ENCODE data around the gene BCL2. TPM values are rescaled to one million over a fixed set of nuclear protein-coding genes. Genes with fewer than 3 reads are reported as not detected.

Gene BCL2
- total RNA-seq, 1 donor from 2014 or later, result 5.2 TPM

DNA sequence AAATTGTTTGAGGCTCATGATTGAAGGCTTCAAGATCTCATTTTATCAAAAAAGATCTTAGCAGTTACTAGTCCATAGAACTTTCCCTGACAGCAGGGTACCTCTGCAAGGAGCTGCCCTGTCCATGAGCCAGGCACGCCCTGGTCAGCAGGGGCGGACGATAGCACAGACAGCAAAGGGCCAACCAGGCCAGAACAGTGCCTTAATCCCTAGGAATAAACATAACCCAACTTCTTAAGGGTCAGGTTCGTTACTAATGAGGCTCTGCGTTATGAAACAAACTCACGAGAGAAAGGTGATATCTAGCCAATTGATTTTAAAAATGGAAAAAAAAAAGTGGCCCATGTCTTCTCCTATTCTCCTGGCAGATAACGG lies 59.2 kb downstream of the BCL2 start:
- Histone ChIP-seq H3K27me3 (ENCODE audit: control insufficient read depth, insufficient read depth, low read length) (no peaks in the 10 kb centered on the region), H3K4me3 (ENCODE audit: low read depth, low read length) (no peak overlapping the region), H3K36me3 (ENCODE audit: control insufficient read depth, insufficient read depth, low read length) (no peaks in the 10 kb centered on the region)
- DNase-seq (ENCODE audit: low read depth), result no peak
- TF ChIP-seq, protein P1, sequence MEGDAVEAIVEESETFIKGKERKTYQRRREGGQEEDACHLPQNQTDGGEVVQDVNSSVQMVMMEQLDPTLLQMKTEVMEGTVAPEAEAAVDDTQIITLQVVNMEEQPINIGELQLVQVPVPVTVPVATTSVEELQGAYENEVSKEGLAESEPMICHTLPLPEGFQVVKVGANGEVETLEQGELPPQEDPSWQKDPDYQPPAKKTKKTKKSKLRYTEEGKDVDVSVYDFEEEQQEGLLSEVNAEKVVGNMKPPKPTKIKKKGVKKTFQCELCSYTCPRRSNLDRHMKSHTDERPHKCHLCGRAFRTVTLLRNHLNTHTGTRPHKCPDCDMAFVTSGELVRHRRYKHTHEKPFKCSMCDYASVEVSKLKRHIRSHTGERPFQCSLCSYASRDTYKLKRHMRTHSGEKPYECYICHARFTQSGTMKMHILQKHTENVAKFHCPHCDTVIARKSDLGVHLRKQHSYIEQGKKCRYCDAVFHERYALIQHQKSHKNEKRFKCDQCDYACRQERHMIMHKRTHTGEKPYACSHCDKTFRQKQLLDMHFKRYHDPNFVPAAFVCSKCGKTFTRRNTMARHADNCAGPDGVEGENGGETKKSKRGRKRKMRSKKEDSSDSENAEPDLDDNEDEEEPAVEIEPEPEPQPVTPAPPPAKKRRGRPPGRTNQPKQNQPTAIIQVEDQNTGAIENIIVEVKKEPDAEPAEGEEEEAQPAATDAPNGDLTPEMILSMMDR (IDR thresholded peaks at IDR 0.05; ENCODE audit: insufficient read depth, low read length, poor library complexity, severe bottlenecking), result no peak

DNA sequence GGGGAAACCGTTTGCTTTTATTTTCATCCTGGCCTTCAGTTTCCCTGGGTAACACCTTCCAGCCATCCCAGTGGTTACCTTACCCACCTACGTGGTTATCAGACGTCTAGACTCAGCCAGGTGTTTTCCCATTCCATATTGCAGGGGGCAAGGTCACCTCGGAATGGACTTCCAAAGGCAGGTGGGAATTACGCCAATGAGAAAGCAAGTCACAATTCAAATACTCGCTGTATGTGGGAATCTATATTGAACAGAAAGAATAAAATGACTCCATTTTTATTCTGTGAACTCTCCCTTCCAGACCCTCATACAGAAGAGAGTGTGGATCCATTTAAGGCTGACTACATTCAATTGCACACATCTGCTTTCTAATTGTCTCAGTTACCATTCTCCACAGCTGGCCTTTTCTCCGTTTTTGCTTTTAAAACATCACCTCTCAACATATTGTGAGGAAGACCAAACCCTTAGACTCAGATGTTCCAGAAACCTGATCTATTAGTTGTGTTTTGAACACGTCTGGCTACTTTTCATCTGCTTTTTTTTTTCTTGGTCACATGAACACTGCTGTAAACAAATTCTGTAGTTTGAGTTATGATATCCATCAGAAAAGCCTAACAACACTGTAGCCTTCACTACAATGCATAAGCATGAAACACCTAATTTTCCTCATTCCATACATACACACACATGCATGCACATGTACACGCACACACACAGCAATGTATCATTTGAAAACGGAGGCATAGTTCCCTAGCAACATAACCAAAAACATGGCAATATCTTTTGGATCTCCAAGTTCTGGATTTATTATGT lies 59.8 kb downstream of the BCL2 start:
- Histone ChIP-seq H3K36me3 (ENCODE audit: control insufficient read depth, insufficient read depth, low read length) (no peaks in the 10 kb centered on the region), H3K27me3 (ENCODE audit: control insufficient read depth, insufficient read depth, low read length) (no peaks in the 10 kb centered on the region), H3K4me3 (ENCODE audit: low read depth, low read length) (no peak overlapping the region)
- DNase-seq (ENCODE audit: low read depth), result no peak
- TF ChIP-seq, protein P1 (IDR thresholded peaks at IDR 0.05; ENCODE audit: insufficient read depth, low read length, poor library complexity, severe bottlenecking), result no peak

DNA sequence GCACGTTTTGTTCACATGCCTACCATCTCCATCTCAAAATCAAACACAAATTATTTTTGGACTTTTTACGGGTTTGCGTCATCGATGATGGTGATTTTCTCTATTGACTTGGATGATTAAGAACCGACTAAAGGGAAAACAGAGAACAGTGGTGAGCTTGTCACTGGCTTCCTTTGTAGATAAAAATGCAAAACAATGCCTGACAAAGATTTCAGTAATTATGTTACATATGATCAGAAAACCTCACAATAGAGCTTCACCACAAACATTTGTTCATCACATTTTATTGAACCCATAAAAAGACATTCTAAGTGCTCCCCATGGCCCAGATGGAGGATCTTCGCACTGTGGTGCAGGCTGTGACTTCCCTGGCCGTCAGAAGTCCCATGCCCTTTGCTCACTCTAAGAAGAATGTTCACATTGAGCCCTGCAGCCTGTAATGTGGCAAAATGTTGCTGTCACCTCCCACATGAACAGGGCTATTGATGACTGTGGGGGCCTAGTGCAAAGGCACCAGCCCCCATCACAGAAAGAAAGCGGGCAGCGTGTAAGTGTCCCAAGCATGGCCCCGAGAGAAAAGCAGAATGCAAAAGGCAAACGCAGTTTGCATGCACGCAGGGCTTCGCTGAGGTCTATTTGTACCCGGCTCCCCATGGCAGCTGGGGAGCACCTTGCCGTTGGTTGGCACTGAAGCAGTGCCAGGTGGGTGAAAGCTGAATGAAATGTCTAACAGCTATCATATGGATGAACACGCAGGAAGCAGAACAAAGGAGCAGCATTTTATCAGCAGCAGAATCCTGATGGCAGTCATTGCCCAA lies 60.6 kb downstream of the BCL2 start:
- Histone ChIP-seq H3K4me3 (ENCODE audit: low read depth, low read length) (no peak overlapping the region), H3K36me3 (ENCODE audit: control insufficient read depth, insufficient read depth, low read length) (no peaks in the 10 kb centered on the region), H3K27me3 (ENCODE audit: control insufficient read depth, insufficient read depth, low read length) (no peaks in the 10 kb centered on the region)
- no peak for DNase-seq (ENCODE audit: low read depth)
- TF ChIP-seq, protein P1 (IDR thresholded peaks at IDR 0.05; ENCODE audit: insufficient read depth, low read length, poor library complexity, severe bottlenecking), result no peak

DNA sequence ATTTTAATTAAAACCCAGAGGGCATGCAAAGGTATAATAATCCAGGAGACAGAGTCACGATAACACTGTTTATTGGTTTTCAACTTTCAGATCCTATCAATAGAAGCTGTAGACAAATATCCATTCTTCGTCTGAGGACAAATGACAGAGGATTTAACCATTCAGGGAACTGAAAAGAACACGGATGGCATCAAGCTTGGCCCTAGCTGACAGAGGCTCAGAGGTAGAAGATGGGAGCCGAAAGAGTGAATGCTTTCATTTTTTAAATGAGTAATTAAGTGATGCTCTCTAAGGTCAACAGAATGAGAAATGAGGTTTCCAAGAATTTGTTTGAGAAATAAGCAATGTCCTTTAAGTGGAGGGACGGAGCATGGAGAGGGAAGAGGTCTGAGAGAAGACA lies 62.1 kb downstream of the BCL2 start:
- H3K27me3 ChIP-seq (ENCODE audit: control insufficient read depth, insufficient read depth, low read length), result no peaks in the 10 kb centered on the region
- TF ChIP-seq, protein P1 (IDR thresholded peaks at IDR 0.05; ENCODE audit: insufficient read depth, low read length, poor library complexity, severe bottlenecking), result no peak

DNA sequence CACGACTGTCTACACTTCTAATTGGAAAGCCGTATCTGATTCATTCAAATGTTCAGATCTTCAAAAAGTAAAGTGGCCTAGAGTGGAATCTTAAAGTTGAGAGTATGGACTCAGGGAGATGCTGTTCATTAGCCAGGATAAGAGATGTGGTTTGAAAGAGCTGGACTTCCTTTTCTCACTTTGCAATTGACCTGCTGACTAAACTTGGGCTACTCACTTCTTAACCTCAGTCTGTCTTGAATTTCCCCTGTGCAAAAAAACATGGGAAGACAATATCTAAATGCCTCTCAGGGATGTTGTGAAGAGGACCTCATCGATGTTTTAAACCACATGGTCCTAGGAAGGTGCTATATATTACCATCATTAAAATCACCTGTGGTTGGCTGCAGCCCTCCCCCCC lies 64.1 kb downstream of the BCL2 start:
- H3K27me3 ChIP-seq (ENCODE audit: control insufficient read depth, insufficient read depth, low read length), result no peaks in the 10 kb centered on the region
- H3K4me3 ChIP-seq (ENCODE audit: low read depth, low read length), result no peak overlapping the region
- H3K36me3 ChIP-seq (ENCODE audit: control insufficient read depth, insufficient read depth, low read length), result no peaks in the 10 kb centered on the region
- TF ChIP-seq, protein P1 (IDR thresholded peaks at IDR 0.05; ENCODE audit: insufficient read depth, low read length, poor library complexity, severe bottlenecking), result no peak
- no peak for DNase-seq (ENCODE audit: low read depth)

More for the DNA sequence above, 62.1 kb downstream of the BCL2 start:
- DNase-seq (ENCODE audit: low read depth), result no peak
- Histone ChIP-seq H3K4me3 (ENCODE audit: low read depth, low read length) (no peak overlapping the region), H3K36me3 (ENCODE audit: control insufficient read depth, insufficient read depth, low read length) (no peaks in the 10 kb centered on the region)
